Fibroblast of skin of back (primary cell): ENCODE results near the gene EPO.
"Not testable (repeated sequence)": the region's sequence is repeated elsewhere in the genome, so short reads cannot be mapped to it uniquely, and the experiment has no call there.

Experiments used
- DNase-seq: peaks from one replicate; pipeline ENCODE4 v3.0.0-alpha.2; 2013

The EPO gene

DNA sequence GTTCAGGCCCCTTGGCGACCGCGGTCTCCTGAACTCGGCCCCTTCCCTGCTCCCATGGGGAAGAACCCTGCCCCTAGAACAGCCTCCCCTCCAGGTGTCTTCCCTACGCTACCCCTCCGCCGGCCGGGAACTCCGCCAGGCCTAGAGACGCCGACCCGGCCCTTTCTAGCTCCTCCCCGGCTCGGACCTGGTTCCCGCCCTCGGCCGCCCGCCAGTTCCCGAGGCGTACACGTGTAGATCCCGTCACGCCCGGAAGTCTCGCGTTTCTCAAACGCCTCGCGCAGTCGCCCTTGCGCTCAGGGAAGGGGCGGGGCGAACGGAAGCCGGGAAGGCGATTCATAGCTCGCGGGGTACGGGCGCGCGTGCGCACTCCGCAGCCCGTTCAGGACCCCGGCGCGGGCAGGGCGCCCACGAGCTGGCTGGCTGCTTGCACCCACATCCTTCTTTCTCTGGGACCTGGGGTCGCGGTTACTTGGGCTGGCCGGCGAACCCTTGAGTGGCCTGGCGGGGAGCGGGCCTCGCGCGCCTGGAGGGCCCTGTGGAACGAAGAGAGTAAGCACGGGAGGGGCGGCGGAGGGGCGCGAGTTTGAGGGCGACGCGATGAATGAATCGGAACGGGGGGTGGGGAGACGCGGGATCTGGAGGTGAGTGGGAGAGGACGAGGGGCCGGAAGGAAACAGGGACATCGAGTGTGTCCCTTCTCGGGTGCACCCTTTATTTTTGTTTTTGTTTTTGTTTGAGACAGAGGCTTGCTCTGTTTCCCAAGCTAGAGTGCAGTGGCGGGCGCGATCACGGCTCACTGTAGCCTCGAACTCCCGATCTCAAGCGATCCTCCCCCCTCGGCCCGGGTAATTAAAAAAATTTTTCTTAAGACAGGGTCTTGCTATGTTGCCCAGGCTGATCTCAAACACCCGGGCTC lies 14.3 kb upstream of the EPO start, which contains the start of gene POP7:
TSS of gene POP7 (plus strand) at position 369 of the 919 bp plus-strand sequence. CDS start 710 bp downstream, outside the sequence.
- DNase-seq: peak; percentile 97

DNA sequence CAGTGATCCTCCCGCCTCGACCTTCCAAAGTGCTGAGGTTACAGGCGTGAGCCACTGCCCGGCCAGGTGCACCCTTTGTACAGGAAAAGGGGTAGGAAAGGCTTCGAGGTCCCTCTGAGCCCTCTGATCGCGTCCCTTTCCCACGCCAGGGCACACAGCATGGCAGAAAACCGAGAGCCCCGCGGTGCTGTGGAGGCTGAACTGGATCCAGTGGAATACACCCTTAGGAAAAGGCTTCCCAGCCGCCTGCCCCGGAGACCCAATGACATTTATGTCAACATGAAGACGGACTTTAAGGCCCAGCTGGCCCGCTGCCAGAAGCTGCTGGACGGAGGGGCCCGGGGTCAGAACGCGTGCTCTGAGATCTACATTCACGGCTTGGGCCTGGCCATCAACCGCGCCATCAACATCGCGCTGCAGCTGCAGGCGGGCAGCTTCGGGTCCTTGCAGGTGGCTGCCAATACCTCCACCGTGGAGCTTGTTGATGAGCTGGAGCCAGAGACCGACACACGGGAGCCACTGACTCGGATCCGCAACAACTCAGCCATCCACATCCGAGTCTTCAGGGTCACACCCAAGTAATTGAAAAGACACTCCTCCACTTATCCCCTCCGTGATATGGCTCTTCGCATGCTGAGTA lies 13.5 kb upstream of the EPO start:
- DNase-seq: no peak

DNA sequence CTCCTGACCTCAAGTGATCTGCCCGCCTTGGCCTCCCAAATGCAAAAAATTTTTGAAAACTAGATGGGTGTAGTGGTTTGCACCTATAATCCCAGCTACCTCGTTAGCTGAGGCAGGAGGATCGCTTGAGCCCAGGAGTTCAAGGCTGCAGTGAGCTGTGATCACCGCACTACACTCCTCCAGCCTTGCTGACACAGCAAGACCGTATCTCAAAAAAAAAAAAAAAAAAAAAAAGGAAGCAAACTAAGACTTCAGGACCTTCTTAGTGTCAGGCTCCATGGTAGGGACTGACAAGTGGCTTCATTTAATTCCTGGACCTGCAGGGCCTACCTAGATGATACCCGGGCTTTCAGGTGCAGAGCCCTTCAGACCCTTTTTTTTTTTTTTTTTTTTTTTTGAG lies 11.9 kb upstream of the EPO start:
- no peak for DNase-seq

DNA sequence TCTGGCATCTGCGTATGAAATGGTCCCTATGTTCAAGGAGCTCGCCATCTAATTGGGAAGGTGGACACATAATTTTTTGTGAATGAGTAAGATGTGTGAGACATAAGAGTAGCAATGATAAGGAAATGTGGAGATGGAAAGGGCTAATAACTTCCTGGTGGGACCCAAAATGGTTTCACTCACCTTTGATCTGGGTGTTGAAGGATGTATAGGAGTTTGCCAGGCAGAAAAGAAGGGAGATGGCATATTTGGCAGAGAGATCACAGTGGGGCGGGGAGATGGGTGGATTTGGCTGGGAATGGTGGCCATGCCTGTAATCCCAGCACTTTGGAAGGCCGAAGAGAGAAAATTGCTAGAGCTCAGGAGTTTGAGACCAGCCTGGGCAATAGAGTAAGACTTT lies 9.8 kb upstream of the EPO start:
- no peak for DNase-seq

DNA sequence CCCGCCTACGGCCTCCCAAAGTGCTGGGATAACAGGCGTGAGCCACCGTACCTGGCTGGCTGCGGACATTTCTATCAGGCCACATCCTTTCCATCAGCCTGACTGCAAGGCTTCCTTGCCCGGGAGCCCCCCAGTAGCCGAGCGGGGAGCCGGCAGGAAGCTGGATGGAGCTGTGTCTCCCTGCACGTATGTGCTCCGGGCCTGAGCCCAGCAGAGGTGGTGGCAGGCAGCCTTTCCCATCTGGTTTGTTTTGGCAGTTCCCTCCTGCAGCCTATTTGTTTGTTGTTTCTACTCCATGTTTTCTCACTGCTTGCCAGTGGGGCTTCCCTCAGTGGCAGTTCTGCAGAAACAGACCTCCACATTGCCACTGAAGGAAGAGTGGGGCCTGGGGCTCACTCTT lies 8.9 kb upstream of the EPO start:
- DNase-seq: no peak

DNA sequence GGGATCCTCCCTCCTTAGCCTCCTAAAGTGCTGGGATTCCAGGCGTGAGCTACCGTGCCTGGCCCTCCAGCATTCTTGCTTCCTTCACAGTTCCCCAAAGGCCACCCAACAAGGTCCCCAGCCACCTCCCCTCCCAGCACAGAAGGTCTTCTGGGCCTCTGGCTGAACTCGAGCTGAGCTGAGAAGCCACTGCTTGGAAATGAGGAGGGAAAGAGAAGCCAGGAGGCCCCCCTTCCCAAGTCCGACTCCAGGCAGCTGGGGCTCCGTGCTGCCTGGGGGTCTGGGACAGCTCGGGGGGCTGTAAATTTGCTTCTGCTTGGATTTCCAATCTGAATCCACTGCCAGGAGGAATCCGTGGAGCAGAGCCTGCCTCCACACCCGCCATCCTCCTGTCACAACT lies 5.5 kb upstream of the EPO start:
- DNase-seq: no peak

DNA sequence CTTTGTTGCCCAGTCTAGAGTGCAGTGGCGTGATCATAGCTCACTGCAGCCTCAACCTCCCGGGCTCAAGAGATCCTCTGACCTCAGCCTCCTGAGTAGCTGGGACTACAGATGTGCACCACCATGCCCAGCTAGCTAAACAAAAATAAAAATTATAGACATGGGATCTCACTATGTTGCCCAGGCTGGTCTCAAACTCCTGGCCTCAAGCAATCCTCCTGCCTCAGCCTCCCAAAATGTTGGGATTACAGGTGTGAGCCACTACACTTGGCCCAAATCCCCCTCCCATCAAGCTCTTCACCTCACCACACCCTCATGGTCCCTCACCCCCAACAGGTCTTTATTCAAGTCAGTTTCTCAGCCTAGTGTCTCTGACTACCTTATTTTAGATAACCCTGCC lies 3.2 kb upstream of the EPO start:
- DNase-seq: not testable (repeated sequence)

DNA sequence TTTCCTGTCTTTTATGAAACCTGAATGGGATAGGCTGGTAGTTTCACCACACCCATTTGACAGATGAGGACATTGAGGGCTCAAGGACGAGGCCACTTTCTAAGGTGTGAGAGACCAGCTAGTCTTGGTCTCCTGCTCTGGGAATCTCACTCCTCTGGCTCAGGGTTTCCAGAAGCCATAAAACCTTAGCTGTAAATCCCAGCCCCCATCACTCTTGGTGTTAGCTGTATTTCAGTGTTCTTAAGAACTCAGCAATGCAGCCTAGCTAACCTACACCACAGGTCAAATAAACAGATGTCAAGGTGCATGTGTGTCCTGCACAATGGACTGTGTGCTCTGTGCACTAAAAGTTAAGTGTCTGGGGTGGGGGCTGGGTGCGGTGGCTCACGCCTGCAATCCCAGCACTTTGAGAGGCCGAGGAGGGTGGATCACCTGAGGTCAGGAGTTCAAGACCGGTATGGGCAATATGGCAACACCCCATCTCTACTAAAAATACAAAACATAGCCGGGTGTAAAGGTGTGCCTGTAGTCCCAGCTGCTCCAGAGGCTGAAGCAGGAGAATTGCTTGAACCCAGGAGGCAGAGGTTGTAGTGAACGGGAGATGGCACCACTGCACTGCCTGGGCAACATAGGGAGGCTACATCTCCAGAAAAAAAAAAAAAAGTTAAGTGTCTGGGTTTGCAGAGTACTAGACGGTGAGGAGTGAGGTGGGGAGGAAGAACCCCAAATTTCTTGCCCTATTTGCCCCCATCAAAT lies 567 bp upstream of the EPO start:
- peak; percentile 25 for DNase-seq

DNA sequence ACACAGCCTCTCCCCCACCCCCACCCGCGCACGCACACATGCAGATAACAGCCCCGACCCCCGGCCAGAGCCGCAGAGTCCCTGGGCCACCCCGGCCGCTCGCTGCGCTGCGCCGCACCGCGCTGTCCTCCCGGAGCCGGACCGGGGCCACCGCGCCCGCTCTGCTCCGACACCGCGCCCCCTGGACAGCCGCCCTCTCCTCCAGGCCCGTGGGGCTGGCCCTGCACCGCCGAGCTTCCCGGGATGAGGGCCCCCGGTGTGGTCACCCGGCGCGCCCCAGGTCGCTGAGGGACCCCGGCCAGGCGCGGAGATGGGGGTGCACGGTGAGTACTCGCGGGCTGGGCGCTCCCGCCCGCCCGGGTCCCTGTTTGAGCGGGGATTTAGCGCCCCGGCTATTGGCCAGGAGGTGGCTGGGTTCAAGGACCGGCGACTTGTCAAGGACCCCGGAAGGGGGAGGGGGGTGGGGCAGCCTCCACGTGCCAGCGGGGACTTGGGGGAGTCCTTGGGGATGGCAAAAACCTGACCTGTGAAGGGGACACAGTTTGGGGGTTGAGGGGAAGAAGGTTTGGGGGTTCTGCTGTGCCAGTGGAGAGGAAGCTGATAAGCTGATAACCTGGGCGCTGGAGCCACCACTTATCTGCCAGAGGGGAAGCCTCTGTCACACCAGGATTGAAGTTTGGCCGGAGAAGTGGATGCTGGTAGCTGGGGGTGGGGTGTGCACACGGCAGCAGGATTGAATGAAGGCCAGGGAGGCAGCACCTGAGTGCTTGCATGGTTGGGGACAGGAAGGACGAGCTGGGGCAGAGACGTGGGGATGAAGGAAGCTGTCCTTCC lies 620 bp downstream of the EPO start:
- no peak for DNase-seq

DNA sequence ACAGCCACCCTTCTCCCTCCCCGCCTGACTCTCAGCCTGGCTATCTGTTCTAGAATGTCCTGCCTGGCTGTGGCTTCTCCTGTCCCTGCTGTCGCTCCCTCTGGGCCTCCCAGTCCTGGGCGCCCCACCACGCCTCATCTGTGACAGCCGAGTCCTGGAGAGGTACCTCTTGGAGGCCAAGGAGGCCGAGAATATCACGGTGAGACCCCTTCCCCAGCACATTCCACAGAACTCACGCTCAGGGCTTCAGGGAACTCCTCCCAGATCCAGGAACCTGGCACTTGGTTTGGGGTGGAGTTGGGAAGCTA lies 1.2 kb downstream of the EPO start:
- DNase-seq: no peak

DNA sequence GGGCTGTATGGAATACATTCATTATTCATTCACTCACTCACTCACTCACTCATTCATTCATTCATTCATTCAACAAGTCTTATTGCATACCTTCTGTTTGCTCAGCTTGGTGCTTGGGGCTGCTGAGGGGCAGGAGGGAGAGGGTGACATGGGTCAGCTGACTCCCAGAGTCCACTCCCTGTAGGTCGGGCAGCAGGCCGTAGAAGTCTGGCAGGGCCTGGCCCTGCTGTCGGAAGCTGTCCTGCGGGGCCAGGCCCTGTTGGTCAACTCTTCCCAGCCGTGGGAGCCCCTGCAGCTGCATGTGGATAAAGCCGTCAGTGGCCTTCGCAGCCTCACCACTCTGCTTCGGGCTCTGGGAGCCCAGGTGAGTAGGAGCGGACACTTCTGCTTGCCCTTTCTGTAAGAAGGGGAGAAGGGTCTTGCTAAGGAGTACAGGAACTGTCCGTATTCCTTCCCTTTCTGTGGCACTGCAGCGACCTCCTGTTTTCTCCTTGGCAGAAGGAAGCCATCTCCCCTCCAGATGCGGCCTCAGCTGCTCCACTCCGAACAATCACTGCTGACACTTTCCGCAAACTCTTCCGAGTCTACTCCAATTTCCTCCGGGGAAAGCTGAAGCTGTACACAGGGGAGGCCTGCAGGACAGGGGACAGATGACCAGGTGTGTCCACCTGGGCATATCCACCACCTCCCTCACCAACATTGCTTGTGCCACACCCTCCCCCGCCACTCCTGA lies 2.4 kb downstream of the EPO start:
- DNase-seq: no peak

DNA sequence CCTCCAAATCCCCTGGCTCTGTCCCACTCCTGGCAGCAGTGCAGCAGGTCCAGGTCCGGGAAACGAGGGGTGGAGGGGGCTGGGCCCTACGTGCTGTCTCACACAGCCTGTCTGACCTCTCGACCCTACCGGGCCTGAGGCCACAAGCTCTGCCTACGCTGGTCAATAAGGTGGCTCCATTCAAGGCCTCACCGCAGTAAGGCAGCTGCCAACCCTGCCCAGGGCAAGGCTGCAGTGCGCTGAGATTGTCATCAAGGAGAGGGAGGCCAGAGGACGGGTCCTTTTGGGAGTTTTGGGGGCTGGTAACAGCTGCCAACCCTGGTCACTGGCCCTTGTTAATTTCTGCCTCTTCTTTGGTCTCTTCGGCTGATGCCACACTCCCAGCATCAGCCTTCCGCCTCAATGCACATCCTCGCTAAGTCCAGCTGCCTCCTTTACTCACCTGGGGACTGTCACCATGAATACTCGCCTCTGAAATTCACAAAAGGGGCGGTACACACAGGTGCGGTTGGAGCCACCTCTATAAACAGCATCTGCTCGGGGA lies 3.5 kb downstream of the EPO start:
- DNase-seq: no peak

DNA sequence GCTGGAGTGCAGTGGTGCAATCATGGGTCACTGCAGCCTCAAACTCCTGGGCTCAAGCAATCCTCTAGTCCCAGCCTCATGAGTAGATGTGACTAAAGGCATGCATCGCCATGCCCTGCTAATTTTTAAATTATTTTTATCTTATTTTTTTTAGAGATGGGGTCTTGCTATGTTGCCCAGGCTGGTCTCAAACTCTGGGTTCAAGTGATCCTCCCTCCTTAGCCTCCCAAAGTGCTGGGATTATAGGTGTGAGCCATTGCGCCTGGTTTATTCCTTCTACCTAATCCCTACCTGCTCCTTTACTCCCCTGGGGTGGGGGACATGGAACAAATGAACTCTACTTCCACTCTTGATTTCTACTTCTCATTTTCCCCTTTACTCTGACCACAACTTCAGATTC lies 4.1 kb downstream of the EPO start:
- not testable (repeated sequence) for DNase-seq

DNA sequence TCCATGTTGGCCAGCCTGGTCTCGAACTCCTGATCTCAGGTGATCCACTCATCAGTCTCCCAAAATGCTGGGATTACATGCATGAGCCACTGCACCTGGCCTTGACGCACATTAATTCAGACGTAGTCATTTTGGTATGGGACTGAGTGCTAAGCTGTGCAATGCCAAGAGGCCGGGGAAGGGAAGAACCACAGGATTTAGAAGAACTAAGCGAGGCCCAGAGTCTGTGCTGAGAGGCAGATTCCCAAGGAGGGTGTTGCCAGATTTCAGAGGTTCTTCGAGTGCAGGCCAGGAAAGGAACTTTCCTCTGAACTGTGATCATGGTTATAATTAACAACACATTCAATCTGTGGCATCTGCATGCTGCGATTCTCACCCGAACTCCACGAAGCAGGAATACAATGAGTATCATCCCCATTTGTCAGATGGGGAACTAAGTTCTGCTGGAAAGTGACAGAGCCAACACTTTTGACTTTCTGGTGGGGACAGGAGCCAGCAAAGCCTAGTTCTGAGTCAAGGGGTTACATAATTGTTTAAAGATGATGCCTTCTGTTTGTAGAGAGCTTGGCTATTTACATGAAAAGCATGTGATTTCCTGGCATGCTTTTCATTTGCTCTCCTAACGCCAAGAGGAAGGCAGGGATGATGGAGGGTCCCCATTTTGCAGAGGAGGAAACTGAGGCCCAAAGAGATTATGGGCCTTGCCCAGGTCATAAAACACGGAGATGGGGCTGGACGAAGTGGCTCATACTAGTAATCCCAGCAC lies 6.9 kb downstream of the EPO start:
- DNase-seq: peak; percentile 84

DNA sequence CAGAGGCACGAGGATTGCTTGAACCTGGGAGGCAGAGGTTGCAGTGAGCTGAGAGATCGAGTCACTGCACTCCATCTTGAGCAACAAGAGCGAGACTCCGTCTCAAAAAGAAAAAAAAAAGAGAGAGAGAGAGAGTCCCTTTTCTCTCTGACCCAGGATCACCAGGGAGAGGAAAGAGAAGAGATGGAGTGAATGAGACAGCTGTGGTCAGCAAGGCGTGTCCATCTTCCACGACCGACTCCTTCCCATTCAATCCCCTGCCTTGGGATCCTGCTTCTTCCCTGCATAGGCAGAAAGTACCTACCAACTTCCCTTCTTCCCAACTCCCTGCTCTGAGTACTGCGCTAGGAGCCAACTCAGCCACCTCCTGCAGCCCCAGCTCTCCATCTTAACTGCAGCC lies 7.9 kb downstream of the EPO start:
- DNase-seq: no peak

DNA sequence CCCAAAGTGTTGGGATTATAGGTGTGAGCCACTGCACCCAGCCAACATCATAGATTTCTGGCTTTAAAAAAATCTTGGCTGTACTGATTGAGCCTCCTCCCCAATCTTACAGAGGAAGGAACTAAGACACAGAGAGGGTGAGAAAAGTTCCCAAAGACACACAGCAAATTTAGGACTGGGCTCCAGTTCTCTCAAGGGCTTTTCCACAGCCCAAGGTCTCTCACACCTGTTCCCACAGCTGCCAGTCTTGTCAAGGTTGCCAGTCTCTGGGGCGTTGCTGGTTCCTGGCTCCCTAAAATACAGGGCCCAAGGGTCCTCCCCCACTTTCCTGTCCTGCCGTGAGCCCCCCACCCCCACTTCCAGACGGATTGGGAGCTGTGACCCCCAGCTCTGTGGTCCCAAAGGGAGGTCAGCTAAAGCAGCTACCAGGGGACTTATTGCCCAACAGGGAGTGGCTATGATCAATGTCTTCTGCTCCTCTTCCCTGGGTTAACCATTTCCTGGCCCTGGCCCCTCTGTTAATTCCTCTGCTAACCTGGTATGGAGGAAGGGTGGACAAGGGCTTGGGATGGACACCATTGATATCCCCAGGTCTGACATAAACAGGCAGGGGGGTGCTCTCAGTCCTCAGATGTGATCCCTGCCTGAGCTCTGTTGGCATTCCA lies 10.0 kb downstream of the EPO start:
- no peak for DNase-seq

DNA sequence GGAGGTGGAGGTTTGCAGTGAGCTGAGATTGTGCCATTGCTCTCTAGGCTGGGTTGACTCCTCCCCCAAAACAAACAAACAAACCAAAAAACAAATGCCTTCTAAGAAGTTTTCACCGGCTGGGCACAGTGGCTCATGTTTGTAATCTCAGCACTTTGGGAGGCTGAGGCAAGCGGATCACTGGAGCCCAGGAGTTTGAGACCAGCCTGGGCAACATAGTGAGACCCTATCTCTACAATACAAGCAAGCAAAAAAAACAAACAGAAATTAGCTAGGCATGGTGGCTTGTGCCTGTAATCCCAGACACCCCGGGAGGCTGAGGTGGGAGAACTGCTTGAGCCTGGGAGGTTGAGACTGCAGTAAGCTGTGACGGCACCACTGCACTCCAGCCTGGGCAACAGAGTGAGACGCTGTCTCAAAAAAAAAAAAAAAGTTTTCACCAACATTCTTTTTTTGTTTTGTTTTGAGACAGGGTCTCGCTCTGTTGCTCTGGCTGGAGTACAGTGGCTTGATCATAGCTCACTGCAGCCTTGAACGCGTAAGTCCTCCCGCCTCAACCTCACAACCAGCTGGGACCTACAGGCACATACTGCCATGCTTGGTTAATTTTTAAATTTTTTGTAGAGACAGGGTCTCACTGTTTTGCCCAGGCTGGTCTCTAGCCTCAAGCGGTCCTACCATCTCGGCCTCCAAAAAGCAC lies 11.8 kb downstream of the EPO start:
- no peak for DNase-seq

DNA sequence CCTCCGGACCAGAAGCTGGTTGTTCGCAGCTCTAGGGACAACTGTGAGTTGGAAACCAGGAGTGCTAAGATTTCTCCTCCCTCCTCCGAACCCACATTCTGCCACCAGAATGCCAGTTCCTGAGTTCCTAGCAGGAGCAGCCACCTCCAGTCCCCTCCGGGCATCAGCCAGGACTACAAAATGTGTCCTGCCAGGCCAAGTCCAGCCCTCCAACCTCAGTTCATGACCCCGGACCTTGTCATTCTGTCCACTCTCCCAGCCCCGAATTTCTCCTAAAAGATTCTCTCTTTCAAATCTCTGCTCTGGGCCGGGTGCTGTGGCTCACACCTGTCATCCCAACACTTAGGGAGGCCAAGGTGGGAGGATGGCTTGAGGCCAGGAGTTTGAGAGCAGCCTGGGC lies 15.5 kb downstream of the EPO start:
- DNase-seq: no peak

DNA sequence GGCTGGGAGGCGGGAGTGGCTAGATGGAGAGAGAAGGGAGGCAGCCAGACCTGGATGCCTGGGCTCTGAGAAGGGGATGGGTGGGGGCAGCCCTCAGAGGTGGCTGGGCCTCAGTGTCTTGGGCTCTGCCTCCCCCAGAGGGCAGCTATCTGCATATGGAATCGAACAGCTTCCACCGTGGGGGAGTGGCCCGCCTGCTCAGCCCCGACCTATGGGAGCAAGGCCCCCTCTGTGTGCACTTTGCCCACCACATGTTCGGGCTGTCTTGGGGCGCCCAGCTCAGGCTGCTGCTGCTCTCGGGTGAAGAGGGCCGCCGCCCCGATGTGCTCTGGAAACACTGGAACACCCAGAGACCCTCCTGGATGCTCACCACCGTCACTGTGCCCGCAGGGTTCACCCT lies 16.4 kb downstream of the EPO start:
- no peak for DNase-seq

DNA sequence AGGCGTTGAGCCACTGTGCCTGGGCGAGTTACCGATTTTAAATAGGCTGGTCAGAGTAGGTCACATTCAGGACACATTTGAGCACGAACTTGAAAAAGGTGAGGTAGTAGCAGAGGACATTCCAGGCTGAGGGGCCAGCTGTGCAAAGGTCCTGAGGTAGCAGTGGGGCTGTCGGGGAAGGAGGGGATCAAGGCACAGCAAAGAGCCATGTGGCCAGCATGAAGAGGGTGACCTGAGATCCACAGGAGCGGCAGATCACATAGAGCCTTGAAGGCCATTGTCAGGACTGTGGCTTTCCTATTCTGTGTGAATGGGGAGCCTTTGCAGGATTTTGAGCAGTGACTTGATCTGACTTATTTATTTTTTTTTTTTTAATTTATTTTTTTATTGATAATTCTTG lies 19.7 kb downstream of the EPO start:
- DNase-seq: no peak
